HS-27A (cell line): Measurements from ENCODE around the gene RTEL1.
"Not testable (repeated sequence)": the region's sequence is repeated elsewhere in the genome, so short reads cannot be mapped to it uniquely, and the experiment has no call there.

Experiments used
- DNase-seq: peaks from one replicate; pipeline ENCODE4 v3.0.0-alpha.2; 2012; ENCODE audit warnings: low read depth, missing footprints

RTEL1 gene

GRCh38 chr20:63628246-63628975 is 29.7 kb upstream of the RTEL1 start:
- no peak for DNase-seq

- not testable (repeated sequence) for DNase-seq
Measured at GRCh38 chr20:63630956-63631355, 27.2 kb upstream of the RTEL1 start.

GRCh38 chr20:63631426-63631825 is 26.7 kb upstream of the RTEL1 start:
- not testable (repeated sequence) for DNase-seq

GRCh38 chr20:63633732-63634131 is 24.4 kb upstream of the RTEL1 start:
- no peak for DNase-seq

- no peak for DNase-seq
Measured at GRCh38 chr20:63635431-63636141, 22.5 kb upstream of the RTEL1 start.

- DNase-seq: no peak
Measured at GRCh38 chr20:63636752-63637628, 21.1 kb upstream of the RTEL1 start.

- no peak for DNase-seq
Measured at GRCh38 chr20:63639093-63639975, 18.8 kb upstream of the RTEL1 start.

- DNase-seq: no peak
Measured at GRCh38 chr20:63640086-63640485, 18.0 kb upstream of the RTEL1 start.

GRCh38 chr20:63640686-63641085 is 17.4 kb upstream of the RTEL1 start:
- not testable (repeated sequence) for DNase-seq

- no peak for DNase-seq
Measured at GRCh38 chr20:63641146-63641791, 16.8 kb upstream of the RTEL1 start.

GRCh38 chr20:63641792-63642523 is 16.2 kb upstream of the RTEL1 start:
- DNase-seq: no peak

- no peak for DNase-seq
Measured at GRCh38 chr20:63642527-63643247, 15.4 kb upstream of the RTEL1 start.

- no peak for DNase-seq
Measured at GRCh38 chr20:63643499-63643898, 14.6 kb upstream of the RTEL1 start.

- no peak for DNase-seq
Measured at GRCh38 chr20:63643946-63644345, 14.2 kb upstream of the RTEL1 start.

- no peak for DNase-seq
Measured at GRCh38 chr20:63645218-63645617, 12.9 kb upstream of the RTEL1 start.

GRCh38 chr20:63648190-63648589 is 9.9 kb upstream of the RTEL1 start:
- no peak for DNase-seq

GRCh38 chr20:63648895-63649589 is 9.1 kb upstream of the RTEL1 start:
- DNase-seq: no peak

- not testable (repeated sequence) for DNase-seq
Measured at GRCh38 chr20:63650486-63650885, 7.6 kb upstream of the RTEL1 start.

GRCh38 chr20:63651942-63652191 is 6.2 kb upstream of the RTEL1 start:
- no peak for DNase-seq
